ENCODE data around the gene PCDH8. TPM values are rescaled to one million over a fixed set of nuclear protein-coding genes. Genes with fewer than 3 reads are reported as not detected.

The PCDH8 gene
- total and polyA plus RNA-seq, 2 of the 4 experiments (the other 2 are of a cell fraction) = not detected

- no peak overlapping the region for H2BK15ac ChIP-seq (ENCODE audit: low read depth, low read length)
- no peak overlapping the region for H3K18ac ChIP-seq (ENCODE audit: low read depth, low read length)
- no peak overlapping the region for H3K23ac ChIP-seq (ENCODE audit: low read depth, low read length)
- no peak overlapping the region for H2AK5ac ChIP-seq (ENCODE audit: low read depth, low read length)
- no peak overlapping the region for H3K27ac ChIP-seq (ENCODE audit: insufficient read depth, low read length)
- intact Hi-C loops (cut with micrococcal nuclease) = no loop called here
- no peak overlapping the region for H4K5ac ChIP-seq (ENCODE audit: low read depth, low read length)
- DNase-seq (no peak), ATAC-seq (ENCODE audit: low read depth) (no peak)
- H3K79me1 ChIP-seq (ENCODE audit: low read depth in 1 of 2, low read length in 2 of 2) = no peaks in the 10 kb centered on the region
- no peak overlapping the region for H2BK120ac ChIP-seq (ENCODE audit: low read depth, low read length)
- no peak for TF ChIP-seq USF2 (IDR thresholded peaks at IDR 0.05; ENCODE audit: low read depth, low read length)
- no peak for TF ChIP-seq RFX5 (IDR thresholded peaks at IDR 0.05; ENCODE audit: low read depth, low read length)
- no peak for TF ChIP-seq MAZ (IDR thresholded peaks at IDR 0.05; ENCODE audit: borderline replicate concordance, low read depth, low read length)
- no peak for TF ChIP-seq CHD1 (IDR thresholded peaks at IDR 0.05; ENCODE audit: low read depth, low read length)
- TF ChIP-seq BHLHE40 (IDR thresholded peaks at IDR 0.05; ENCODE audit: low read depth, low read length) = no peak
- TF ChIP-seq MAFK (IDR thresholded peaks at IDR 0.05; ENCODE audit: low read depth, low read length) = no peak
- TF ChIP-seq RCOR1 (IDR thresholded peaks at IDR 0.05; ENCODE audit: insufficient replicate concordance, low read length) = no peak
- TF ChIP-seq CTCF (conservative IDR thresholded peaks at IDR 0.05; ENCODE audit: low read depth, low read length) = no peak
- no peak for TF ChIP-seq NFE2L2 (IDR thresholded peaks at IDR 0.05; ENCODE audit: low read depth, low read length)
- no peak for TF ChIP-seq POLR2A (IDR thresholded peaks at IDR 0.05; ENCODE audit: low read depth, low read length)
- no peak for TF ChIP-seq MXI1 (IDR thresholded peaks at IDR 0.05; ENCODE audit: borderline replicate concordance, low read depth, low read length)
- no peak for TF ChIP-seq FOS (IDR thresholded peaks at IDR 0.05; ENCODE audit: low read depth, low read length)
- no peaks in the 10 kb centered on the region for H3K4me1 ChIP-seq (ENCODE audit: control insufficient read depth, insufficient read depth, low read length)
- ChIA-PET CTCF (no interaction called here), POLR2A (ENCODE audit: unreplicated experiment) (no interaction called here)
- H2AFZ ChIP-seq (replicated peaks; ENCODE audit: low read length, poor library complexity) = no peak overlapping the region
- peaks cover 3% of the 10 kb centered on the region; the same call in 1 of the 2 replicates for H3K9me3 ChIP-seq (ENCODE audit: control insufficient read depth, insufficient read depth, low read length)
- H3K4me3 ChIP-seq (ENCODE audit: insufficient read depth, low read depth, low read length) = no peak overlapping the region
- H3K36me3 ChIP-seq (ENCODE audit: control insufficient read depth, insufficient read depth, low read length) = no peaks in the 10 kb centered on the region
- BruUV-seq (replicated peaks) = no TSS peak
- no peak overlapping the region for H2BK20ac ChIP-seq (ENCODE audit: low read depth, low read length)
- no peak overlapping the region for H3K9ac ChIP-seq (ENCODE audit: low read depth, low read length)
- H2BK5ac ChIP-seq (ENCODE audit: low read depth, low read length, poor library complexity, severe bottlenecking) = no peak overlapping the region
- in situ Hi-C loops (cut with MboI; ENCODE audit: low sequenced_read_pairs) = no loop called here
- no peak overlapping the region for H2AK9ac ChIP-seq (replicated peaks; ENCODE audit: low read depth, low read length, poor library complexity)
- no peak overlapping the region for H4K91ac ChIP-seq (ENCODE audit: insufficient read depth, low read depth, low read length)
- WGBS, 2 experiments (ENCODE audit: extremely low coverage in 2 of 2, insufficient read length in 1 of 2) = no CpG with 5 or more reads among the region's 4 CpGs
- no peaks in the 10 kb centered on the region for H3K9me1 ChIP-seq (ENCODE audit: insufficient read depth, low read length)
- no peaks in the 10 kb centered on the region for H3K27me3 ChIP-seq (ENCODE audit: control insufficient read depth, insufficient read depth, low read length)
- dilution Hi-C loops (cut with HindIII; ENCODE audit: low sequenced_read_pairs, unreplicated experiment) = no loop called here
- H3K4me2 ChIP-seq (ENCODE audit: low read depth, low read length) = no peak overlapping the region
- no peak overlapping the region for H3K4ac ChIP-seq (ENCODE audit: low read depth, low read length)
- no peak overlapping the region for H3K14ac ChIP-seq (replicated peaks; ENCODE audit: low read depth, low read length)
- no peak overlapping the region for H3K56ac ChIP-seq (ENCODE audit: extremely low read depth, insufficient read depth, low read length)
- H4K8ac ChIP-seq (ENCODE audit: low read depth in 2 of 2, low read length in 2 of 2) = no peak overlapping the region
- H4K20me1 ChIP-seq (ENCODE audit: insufficient read depth, low read length) = no peaks in the 10 kb centered on the region
Observed at GRCh38 chr13:52869621-52870020, 21.2 kb upstream of the PCDH8 start.
